Measurements from ENCODE around the gene CCDC24. TPM values are rescaled to one million over a fixed set of nuclear protein-coding genes. Genes with fewer than 3 reads are reported as not detected.

Gene CCDC24
- total RNA-seq, 1 experiment from 2014 or later, result 31.2 TPM

GRCh38 chr1:44031252-44032169 is 40.1 kb downstream of the CCDC24 start, which contains the start of gene SLC6A9:
Gene SLC6A9 (minus strand): TSS chr1:44031462. CDS start chr1:44024277, 7,185 bp downstream.
- in situ Hi-C loops (cut with HindIII; ENCODE audit: low pct_unique_long_range_greater_than_20kb, low sequenced_read_pairs), result no loop called here
- peak; percentile 45 for DNase-seq (ENCODE audit: low read depth)

- no peak for DNase-seq (ENCODE audit: low read depth)
- in situ Hi-C loops (cut with HindIII; ENCODE audit: low pct_unique_long_range_greater_than_20kb, low sequenced_read_pairs), result no loop called here
Observed at GRCh38 chr1:44032170-44032790, 40.9 kb downstream of the CCDC24 start.

- no peak for DNase-seq (ENCODE audit: low read depth)
- in situ Hi-C loops (cut with HindIII; ENCODE audit: low pct_unique_long_range_greater_than_20kb, low sequenced_read_pairs), result no loop called here
Observed at GRCh38 chr1:44033041-44033575, 41.7 kb downstream of the CCDC24 start.

GRCh38 chr1:44033756-44034155 is 42.4 kb downstream of the CCDC24 start:
- in situ Hi-C loops (cut with HindIII; ENCODE audit: low pct_unique_long_range_greater_than_20kb, low sequenced_read_pairs), result no loop called here
- DNase-seq (ENCODE audit: low read depth), result no peak

GRCh38 chr1:44034423-44034822 is 43.0 kb downstream of the CCDC24 start:
- DNase-seq (ENCODE audit: low read depth), result no peak
- in situ Hi-C loops (cut with HindIII; ENCODE audit: low pct_unique_long_range_greater_than_20kb, low sequenced_read_pairs), result no loop called here

- DNase-seq (ENCODE audit: low read depth), result no peak
- in situ Hi-C loops (cut with HindIII; ENCODE audit: low pct_unique_long_range_greater_than_20kb, low sequenced_read_pairs), result no loop called here
Observed at GRCh38 chr1:44034976-44035716, 43.7 kb downstream of the CCDC24 start.

- DNase-seq (ENCODE audit: low read depth), result no peak
- in situ Hi-C loops (cut with HindIII; ENCODE audit: low pct_unique_long_range_greater_than_20kb, low sequenced_read_pairs), result no loop called here
Observed at GRCh38 chr1:44035726-44036408, 44.5 kb downstream of the CCDC24 start.

- in situ Hi-C loops (cut with HindIII; ENCODE audit: low pct_unique_long_range_greater_than_20kb, low sequenced_read_pairs), result no loop called here
- peak; percentile 51 for DNase-seq (ENCODE audit: low read depth)
Observed at GRCh38 chr1:44036409-44037139, 45.2 kb downstream of the CCDC24 start.

GRCh38 chr1:44037154-44037553 is 45.8 kb downstream of the CCDC24 start:
- in situ Hi-C loops (cut with HindIII; ENCODE audit: low pct_unique_long_range_greater_than_20kb, low sequenced_read_pairs), result no loop called here
- DNase-seq (ENCODE audit: low read depth), result no peak

- in situ Hi-C loops (cut with HindIII; ENCODE audit: low pct_unique_long_range_greater_than_20kb, low sequenced_read_pairs), result no loop called here
- no peak for DNase-seq (ENCODE audit: low read depth)
Observed at GRCh38 chr1:44038876-44039657, 47.7 kb downstream of the CCDC24 start.

- no peak for DNase-seq (ENCODE audit: low read depth)
- in situ Hi-C loops (cut with HindIII; ENCODE audit: low pct_unique_long_range_greater_than_20kb, low sequenced_read_pairs), result no loop called here
Observed at GRCh38 chr1:44040418-44040817, 49.0 kb downstream of the CCDC24 start.

GRCh38 chr1:44040846-44041245 is 49.4 kb downstream of the CCDC24 start:
- in situ Hi-C loops (cut with HindIII; ENCODE audit: low pct_unique_long_range_greater_than_20kb, low sequenced_read_pairs), result no loop called here
- DNase-seq (ENCODE audit: low read depth), result no peak

- in situ Hi-C loops (cut with HindIII; ENCODE audit: low pct_unique_long_range_greater_than_20kb, low sequenced_read_pairs), result no loop called here
- no peak for DNase-seq (ENCODE audit: low read depth)
Observed at GRCh38 chr1:44043176-44044070, 52.0 kb downstream of the CCDC24 start.

GRCh38 chr1:44044071-44044801 is 52.8 kb downstream of the CCDC24 start:
- in situ Hi-C loops (cut with HindIII; ENCODE audit: low pct_unique_long_range_greater_than_20kb, low sequenced_read_pairs), result no loop called here
- DNase-seq (ENCODE audit: low read depth), result peak; percentile 26

GRCh38 chr1:44045064-44045463 is 53.7 kb downstream of the CCDC24 start:
- in situ Hi-C loops (cut with HindIII; ENCODE audit: low pct_unique_long_range_greater_than_20kb, low sequenced_read_pairs), result no loop called here
- no peak for DNase-seq (ENCODE audit: low read depth)
